Skeletal muscle tissue (tissue), 4 donors: ENCODE data around the gene KIFBP. TPM values are rescaled to one million over a fixed set of nuclear protein-coding genes. Genes with fewer than 3 reads are reported as not detected.
A peak's percentile ranks its signal among the peaks of the same experiment; 100 is the strongest.
"Not testable (repeated sequence)": the region's sequence is repeated elsewhere in the genome, so short reads cannot be mapped to it uniquely, and the experiment has no call there.

Source experiments
- H3K27ac ChIP-seq: one replicate; pipeline ENCODE4 v1.7.0; 2013; ENCODE audit warnings: mild to moderate bottlenecking, low read depth, low read length, inconsistent platforms
- H3K27me3 ChIP-seq, 3 donors: one replicate each; pipeline ENCODE4 v1.7.0; 2013; ENCODE audit warnings: low read length in 3 of 3; ENCODE audit not compliant: control insufficient read depth in 3 of 3, insufficient read depth in 3 of 3
- H3K36me3 ChIP-seq, 3 donors: one replicate each; pipeline ENCODE4 v1.7.0; 2013; ENCODE audit warnings: low read length in 3 of 3; ENCODE audit not compliant: control insufficient read depth in 3 of 3, insufficient read depth in 3 of 3
- H3K4me1 ChIP-seq, 3 donors: one replicate each; pipeline ENCODE4 v1.7.0; 2013; ENCODE audit warnings: low read length in 3 of 3, mild to moderate bottlenecking in 3 of 3; ENCODE audit not compliant: control insufficient read depth in 3 of 3, insufficient read depth in 3 of 3
- H3K4me3 ChIP-seq, 3 donors: one replicate each; pipeline ENCODE4 v1.7.0; 2013; ENCODE audit warnings: low read length in 3 of 3
- H3K9ac ChIP-seq, 3 donors: one replicate each; pipeline ENCODE4 v1.7.0; 2013; ENCODE audit warnings: low read length in 3 of 3, mild to moderate bottlenecking in 3 of 3, moderate library complexity in 2 of 3, low read depth in 1 of 3
- H3K9me3 ChIP-seq, 3 donors: one replicate each; pipeline ENCODE4 v1.7.0; 2013; ENCODE audit warnings: low read length in 3 of 3; ENCODE audit not compliant: control insufficient read depth in 3 of 3
- total RNA-seq: library from RNA; depleted of rRNA; stranded (reverse); fragments of >200 nt; gene quantifications from one replicate; pipeline ENCODE4 v1.2.3, GENCODE V29; 2014
- donor health status: Osteomylitis.

The KIFBP gene
- total RNA-seq, 1 donor from 2014 or later: 18.8 TPM

- H3K9me3 ChIP-seq: no peaks in the 10 kb centered on the region
- H3K36me3 ChIP-seq: peaks cover 0 to 4% (median 0%) of the 10 kb centered on the region in 3 donors
- H3K4me1 ChIP-seq: peaks cover 30 to 41% (median 38%) of the 10 kb centered on the region in 3 donors
- peak overlapping the region; percentile 31 for H3K27ac ChIP-seq
- H3K27me3 ChIP-seq: no peaks in the 10 kb centered on the region
- peak overlapping the region in 2 of 3 donors; percentile 47 to 52 for H3K9ac ChIP-seq
- H3K4me3 ChIP-seq: peak overlapping the region in 1 of 3 donors; percentile 29
Observed at GRCh38 chr10:68992636-68993440, 4.2 kb downstream of the KIFBP start.

- Histone ChIP-seq H3K27ac (peak overlapping the region; percentile 57), H3K9ac (no peak overlapping the region), H3K9me3 (no peaks in the 10 kb centered on the region), H3K4me1 (peaks cover 10 to 19% (median 18%) of the 10 kb centered on the region in 3 donors), H3K36me3 (peaks cover 0 to 8% (median 7%) of the 10 kb centered on the region in 3 donors), H3K27me3 (no peaks in the 10 kb centered on the region), H3K4me3 (no peak overlapping the region)
Observed at GRCh38 chr10:68997211-68997610, 8.6 kb downstream of the KIFBP start.

- Histone ChIP-seq H3K4me1 (no peaks in the 10 kb centered on the region), H3K27ac (no peak overlapping the region), H3K9me3 (no peaks in the 10 kb centered on the region), H3K4me3 (no peak overlapping the region), H3K36me3 (peaks cover 4 to 13% (median 9%) of the 10 kb centered on the region in 3 donors), H3K27me3 (no peaks in the 10 kb centered on the region), H3K9ac (no peak overlapping the region)
Observed at GRCh38 chr10:69004821-69005220, 16.2 kb downstream of the KIFBP start.

- Histone ChIP-seq H3K27me3 (no peaks in the 10 kb centered on the region), H3K4me1 (no peaks in the 10 kb centered on the region), H3K4me3 (no peak overlapping the region), H3K9me3 (no peaks in the 10 kb centered on the region), H3K9ac (no peak overlapping the region), H3K36me3 (peaks cover 4 to 7% (median 5%) of the 10 kb centered on the region in 3 donors), H3K27ac (no peak overlapping the region)
Observed at GRCh38 chr10:69005704-69006485, 17.3 kb downstream of the KIFBP start.

GRCh38 chr10:69007260-69007659, 18.7 kb downstream of the KIFBP start:
- H3K36me3 ChIP-seq: peaks cover 5 to 11% (median 9%) of the 10 kb centered on the region in 3 donors
- no peaks in the 10 kb centered on the region for H3K27me3 ChIP-seq
- no peaks in the 10 kb centered on the region for H3K4me1 ChIP-seq
- no peaks in the 10 kb centered on the region for H3K9me3 ChIP-seq
- H3K27ac ChIP-seq: no peak overlapping the region
- H3K9ac ChIP-seq: no peak overlapping the region
- H3K4me3 ChIP-seq: no peak overlapping the region

GRCh38 chr10:69009360-69009759, 20.8 kb downstream of the KIFBP start:
- H3K27ac ChIP-seq: no peak overlapping the region
- no peaks in the 10 kb centered on the region for H3K27me3 ChIP-seq
- no peaks in the 10 kb centered on the region for H3K4me1 ChIP-seq
- peaks cover 11 to 18% (median 18%) of the 10 kb centered on the region in 3 donors for H3K36me3 ChIP-seq
- no peak overlapping the region for H3K4me3 ChIP-seq
- H3K9ac ChIP-seq: no peak overlapping the region
- no peaks in the 10 kb centered on the region for H3K9me3 ChIP-seq

- no peak overlapping the region for H3K4me3 ChIP-seq
- no peaks in the 10 kb centered on the region for H3K9me3 ChIP-seq
- H3K9ac ChIP-seq: no peak overlapping the region
- no peaks in the 10 kb centered on the region for H3K4me1 ChIP-seq
- H3K36me3 ChIP-seq: peaks cover 11 to 24% (median 19%) of the 10 kb centered on the region in 3 donors
- no peak overlapping the region for H3K27ac ChIP-seq
- H3K27me3 ChIP-seq: no peaks in the 10 kb centered on the region
Observed at GRCh38 chr10:69010151-69010640, 21.6 kb downstream of the KIFBP start.

GRCh38 chr10:69012778-69013177, 24.2 kb downstream of the KIFBP start:
- H3K27ac ChIP-seq, H3K4me3 ChIP-seq, H3K9ac ChIP-seq, H3K9me3 ChIP-seq, H3K4me1 ChIP-seq, H3K27me3 ChIP-seq: not testable (repeated sequence)
- H3K36me3 ChIP-seq: peaks cover 17 to 34% (median 28%) of the 10 kb centered on the region in 3 donors

- no peaks in the 10 kb centered on the region for H3K4me1 ChIP-seq
- H3K9ac ChIP-seq: no peak overlapping the region
- no peak overlapping the region for H3K27ac ChIP-seq
- H3K36me3 ChIP-seq: peaks cover 17 to 34% (median 32%) of the 10 kb centered on the region in 3 donors
- no peaks in the 10 kb centered on the region for H3K9me3 ChIP-seq
- H3K4me3 ChIP-seq: no peak overlapping the region
- H3K27me3 ChIP-seq: no peaks in the 10 kb centered on the region
Observed at GRCh38 chr10:69014171-69014570, 25.6 kb downstream of the KIFBP start.

GRCh38 chr10:69018613-69019012, 30.0 kb downstream of the KIFBP start:
- Histone ChIP-seq H3K27ac (no peak overlapping the region), H3K4me1 (no peaks in the 10 kb centered on the region), H3K36me3 (peaks cover 10 to 24% (median 21%) of the 10 kb centered on the region in 3 donors)

More at GRCh38 chr10:69018613-69019012, 30.0 kb downstream of the KIFBP start:
- H3K4me3 ChIP-seq: no peak overlapping the region
- H3K27me3 ChIP-seq: no peaks in the 10 kb centered on the region
- no peak overlapping the region for H3K9ac ChIP-seq
- H3K9me3 ChIP-seq: no peaks in the 10 kb centered on the region
